Rectal smooth muscle tissue (tissue), 1 donor: Measurements from ENCODE around the gene SPACA4.

Experiments used
- H3K27ac ChIP-seq: one replicate; pipeline ENCODE4 v1.7.0; 2013; ENCODE audit warnings: low read depth, low read length, inconsistent platforms
- H3K27me3 ChIP-seq: one replicate; pipeline ENCODE4 v1.7.0; 2013; ENCODE audit warnings: low read length; ENCODE audit not compliant: control insufficient read depth, insufficient read depth
- H3K36me3 ChIP-seq: one replicate; pipeline ENCODE4 v1.7.0; 2013; ENCODE audit warnings: low read length; ENCODE audit not compliant: control insufficient read depth, insufficient read depth
- H3K4me1 ChIP-seq: one replicate; pipeline ENCODE4 v1.7.0; 2013; ENCODE audit warnings: low read length; ENCODE audit not compliant: control insufficient read depth, insufficient read depth
- H3K4me3 ChIP-seq: one replicate; pipeline ENCODE4 v1.7.0; 2013; ENCODE audit warnings: low read length
- H3K9ac ChIP-seq: one replicate; pipeline ENCODE4 v1.7.0; 2013; ENCODE audit warnings: low read length

The SPACA4 gene

DNA sequence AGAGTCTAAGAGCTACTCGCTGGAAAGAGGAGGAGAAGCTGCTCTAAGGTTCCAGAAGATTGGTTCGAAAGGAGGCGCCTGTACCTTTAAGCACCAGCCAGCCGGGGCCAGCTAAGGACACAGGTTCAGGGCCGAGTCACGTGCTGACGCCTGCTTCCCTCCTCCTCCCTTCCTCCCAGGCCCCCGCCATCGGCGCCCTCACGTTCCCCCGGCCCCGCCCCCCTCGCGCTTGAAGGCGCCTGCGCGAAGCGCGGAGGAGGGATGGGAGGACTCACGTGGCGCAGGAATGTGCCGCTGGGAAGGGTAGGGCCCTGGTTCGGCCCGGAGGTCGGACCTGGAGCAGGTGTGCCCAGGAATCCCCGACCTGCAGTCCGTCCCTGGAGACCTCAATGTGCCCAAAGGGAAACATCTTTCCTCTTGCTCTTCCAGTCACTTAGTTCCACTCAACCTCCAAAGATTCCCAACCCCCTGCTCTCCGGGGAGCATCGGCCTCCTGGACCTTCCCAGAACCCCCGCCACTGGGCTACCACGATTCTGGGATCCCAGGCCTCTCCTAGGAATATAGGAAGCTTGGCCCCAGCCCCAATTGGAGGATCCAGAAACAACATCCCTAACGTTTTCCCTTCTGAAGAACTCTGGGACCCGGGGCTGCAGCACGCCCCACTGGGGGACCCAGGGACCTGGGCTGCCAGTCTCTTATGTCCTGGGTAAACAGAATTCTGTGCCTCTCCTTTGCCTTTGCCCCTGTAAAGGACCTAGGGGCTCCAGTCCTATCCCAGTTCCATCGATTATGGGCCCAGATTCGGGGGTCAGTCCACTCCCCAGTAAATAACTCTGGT lies 28.1 kb downstream of the SPACA4 start:
- H3K9ac ChIP-seq, result peak overlapping the region; percentile 13
- peak overlapping the region; percentile 63 for H3K4me3 ChIP-seq
- H3K4me1 ChIP-seq, result peaks cover 44% of the 10 kb centered on the region

DNA sequence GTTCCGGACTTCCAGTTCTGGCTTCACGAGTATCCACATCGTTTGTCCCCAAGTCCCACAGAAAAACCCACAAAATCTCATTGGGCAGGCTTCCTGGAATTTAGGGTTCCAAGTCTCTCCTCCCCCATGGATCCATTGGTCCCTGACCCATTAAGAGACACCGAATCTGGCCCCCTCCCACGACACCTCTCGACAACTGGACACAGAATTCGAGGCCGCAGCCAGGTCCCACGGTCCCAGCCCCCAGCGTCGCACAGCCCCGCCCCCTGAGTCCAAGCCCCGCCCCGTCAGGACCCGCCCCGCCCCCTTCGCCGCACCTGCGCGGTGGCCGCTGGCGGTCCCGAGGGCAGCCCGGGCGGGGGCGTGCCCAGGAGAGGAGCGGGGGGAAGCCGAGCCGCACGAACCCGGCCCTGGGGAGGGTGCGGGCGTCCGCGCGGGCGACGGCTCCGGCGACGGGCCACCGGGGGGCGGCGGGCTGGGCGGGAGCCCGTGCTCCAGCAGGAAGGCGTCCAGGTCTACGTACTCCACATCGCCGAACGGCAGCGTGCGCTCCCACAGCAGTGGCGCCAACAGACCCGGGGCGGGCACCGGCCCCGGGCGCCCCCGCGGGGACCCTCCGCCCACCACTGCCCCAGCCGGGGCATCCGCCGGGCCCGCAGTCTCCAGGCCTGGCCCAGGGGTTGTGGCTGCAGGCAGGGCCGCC lies 28.9 kb downstream of the SPACA4 start:
- H3K9ac ChIP-seq, result peak overlapping the region; percentile 75
- H3K27me3 ChIP-seq, result no peaks in the 10 kb centered on the region
- H3K27ac ChIP-seq, result peak overlapping the region; percentile 98
- peaks cover 38% of the 10 kb centered on the region for H3K4me1 ChIP-seq
- H3K36me3 ChIP-seq, result peaks cover 14% of the 10 kb centered on the region
- peak overlapping the region; percentile 97 for H3K4me3 ChIP-seq

More for the DNA sequence above, 28.1 kb downstream of the SPACA4 start:
- Histone ChIP-seq H3K27me3 (no peaks in the 10 kb centered on the region), H3K27ac (peak overlapping the region; percentile 92), H3K36me3 (peaks cover 16% of the 10 kb centered on the region)

DNA sequence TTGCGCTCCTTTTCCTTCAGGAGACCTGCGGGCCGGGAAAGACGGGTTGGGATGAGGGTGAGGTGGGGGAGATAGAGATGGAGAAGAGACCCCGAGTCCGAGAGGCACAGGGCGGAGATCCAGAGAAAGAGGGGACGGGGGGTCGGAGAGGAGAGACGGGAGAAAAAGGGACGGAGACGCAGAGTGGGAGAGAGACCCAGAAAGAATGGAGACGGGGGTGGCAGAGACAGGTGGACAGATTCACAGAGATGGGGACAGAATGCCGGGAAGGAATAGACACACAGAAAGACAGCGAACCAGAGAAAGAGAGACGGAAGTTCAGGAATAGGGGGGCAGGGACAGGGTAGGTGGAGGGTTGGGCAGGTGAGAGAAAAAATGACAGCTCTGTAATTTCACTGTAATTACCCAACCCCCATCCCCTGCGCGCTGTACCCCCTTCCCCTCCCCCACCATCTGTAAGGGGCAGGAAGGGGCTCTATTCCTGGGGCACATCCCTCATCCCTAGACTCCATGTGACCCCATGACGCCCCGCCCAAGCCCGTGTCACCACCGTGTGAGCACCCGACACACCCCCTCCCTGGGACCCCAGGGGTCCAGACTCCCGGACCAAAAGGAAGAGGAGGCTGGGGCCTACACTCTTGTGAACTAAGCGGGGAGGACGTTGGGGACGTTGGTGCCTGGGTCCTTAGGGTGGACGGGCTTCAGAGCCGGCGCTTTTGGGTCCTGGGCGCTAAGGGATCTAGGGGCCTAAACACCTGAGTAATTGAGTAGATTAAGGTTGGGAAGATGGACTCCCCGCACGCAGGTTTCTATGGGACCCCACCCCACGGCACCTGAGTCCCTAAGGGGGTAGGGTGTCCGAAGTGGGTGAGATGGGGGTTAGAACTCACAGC lies 29.7 kb downstream of the SPACA4 start:
- Histone ChIP-seq H3K27ac (peak overlapping the region; percentile 98), H3K4me3 (peak overlapping the region; percentile 97), H3K4me1 (peaks cover 32% of the 10 kb centered on the region)

DNA sequence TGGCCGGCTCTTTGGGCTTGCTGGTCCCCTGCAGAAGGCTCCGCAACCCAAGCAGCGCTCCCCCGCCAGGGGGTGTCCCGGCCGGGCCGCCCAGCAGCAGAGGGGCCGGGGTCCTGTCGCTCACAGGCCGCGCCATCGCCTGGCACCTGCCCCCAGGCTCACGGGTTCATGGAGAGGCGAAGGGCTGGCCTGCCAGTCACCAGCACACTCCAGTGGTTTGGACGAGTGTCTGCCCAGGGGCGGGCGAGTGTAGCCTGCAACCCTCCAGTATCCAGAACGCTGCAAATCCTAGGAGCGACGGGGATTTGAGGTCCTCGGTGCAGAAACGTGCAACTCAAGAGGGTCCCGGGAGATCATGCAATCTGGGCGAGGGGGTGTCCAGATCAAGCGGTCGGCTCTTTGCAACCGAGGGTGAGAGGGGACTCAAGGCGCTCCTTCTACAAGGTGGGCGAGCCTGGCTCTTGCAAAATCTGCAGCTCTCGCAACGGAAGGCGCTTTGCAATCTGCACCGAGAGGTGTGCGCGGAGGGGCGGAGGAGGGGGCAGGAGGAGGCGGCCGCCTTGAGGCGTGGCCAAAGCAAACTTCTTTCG lies 30.4 kb downstream of the SPACA4 start, which contains the start of gene DBP:
Gene DBP, minus strand, starts transcription at position 521 of the 590 bp plus-strand sequence. Its CDS starts 385 bp downstream, at position 136.
- H3K9ac ChIP-seq, result peak within 1 kb of the TSS; percentile 71
- peaks cover 9% of the 10 kb centered on the region for H3K36me3 ChIP-seq
- H3K4me1 ChIP-seq, result peaks cover 31% of the 10 kb centered on the region
- no peaks in the 10 kb centered on the region for H3K27me3 ChIP-seq
- H3K27ac ChIP-seq, result peak within 1 kb of the TSS; percentile 98
- peak within 1 kb of the TSS; percentile 97 for H3K4me3 ChIP-seq

More for the DNA sequence above, 29.7 kb downstream of the SPACA4 start:
- no peaks in the 10 kb centered on the region for H3K27me3 ChIP-seq
- peak overlapping the region; percentile 75 for H3K9ac ChIP-seq
- H3K36me3 ChIP-seq, result peaks cover 12% of the 10 kb centered on the region

DNA sequence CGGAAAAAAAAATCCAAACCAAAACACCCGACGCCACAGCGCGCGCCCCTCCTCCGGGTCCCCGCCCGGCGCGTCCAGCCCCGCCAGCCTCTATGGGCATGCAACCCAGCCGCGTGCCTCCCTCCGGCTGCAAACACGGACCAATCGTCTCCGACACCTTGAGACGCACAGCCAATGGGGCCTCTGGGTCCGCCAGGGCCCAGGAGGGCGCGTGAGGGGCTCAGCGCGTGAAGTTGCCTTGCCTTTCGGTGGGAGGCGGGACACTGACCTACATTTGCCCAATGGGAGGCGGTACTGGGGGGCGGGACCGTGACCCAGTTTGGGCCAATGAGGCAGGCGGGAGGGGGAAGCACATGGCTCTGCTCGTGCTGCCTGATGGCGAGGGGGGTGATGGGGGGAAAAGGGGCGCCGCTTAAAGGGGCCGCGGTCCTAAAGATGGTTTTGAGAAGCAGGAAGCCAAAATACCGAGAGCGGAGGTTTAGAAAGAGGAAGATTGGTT lies 31.0 kb downstream of the SPACA4 start:
- Histone ChIP-seq H3K27me3 (no peaks in the 10 kb centered on the region), H3K27ac (peak overlapping the region; percentile 98), H3K36me3 (peaks cover 8% of the 10 kb centered on the region), H3K4me3 (peak overlapping the region; percentile 97), H3K9ac (peak overlapping the region; percentile 38), H3K4me1 (peaks cover 30% of the 10 kb centered on the region)

DNA sequence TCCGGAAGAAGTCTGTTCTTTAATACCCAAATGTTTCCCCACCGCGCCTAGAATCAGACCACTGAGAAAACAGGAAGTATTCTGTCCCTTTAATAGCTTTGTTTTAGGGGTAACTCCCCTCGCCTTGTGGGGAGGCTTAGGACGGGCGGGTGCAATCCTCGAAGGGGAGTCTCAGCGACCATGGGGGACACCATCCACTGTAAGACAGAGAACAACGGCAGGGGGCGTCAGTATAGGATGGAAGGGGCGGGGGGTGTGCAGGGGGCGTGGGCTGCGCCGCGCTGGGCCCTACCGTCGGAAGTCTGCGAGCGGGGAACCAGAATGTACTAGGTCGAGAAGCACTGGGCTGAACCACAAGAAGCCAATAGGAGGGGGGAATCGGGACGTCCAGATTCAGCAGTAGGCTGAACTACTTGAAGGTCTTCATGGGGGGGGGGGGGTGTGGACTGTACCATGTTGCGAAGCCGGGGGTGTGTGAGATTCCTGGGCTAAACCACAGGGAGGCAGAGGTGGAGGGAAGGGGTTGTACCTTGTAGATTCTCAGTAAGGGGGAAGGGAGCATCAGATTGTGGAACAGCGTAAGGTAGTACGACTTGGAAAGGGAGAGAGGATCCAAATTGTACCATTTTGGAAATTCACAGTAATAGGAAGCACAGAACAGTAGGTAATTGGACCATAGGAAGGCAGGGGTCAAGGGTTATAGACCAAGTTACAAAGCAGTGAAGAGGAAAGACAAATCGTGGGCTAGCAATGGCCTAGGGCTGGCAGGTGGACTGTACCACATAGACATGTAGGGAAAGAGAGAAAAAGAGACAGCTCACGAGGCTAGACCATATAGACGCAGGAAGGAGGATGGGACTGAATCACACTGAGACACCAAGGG lies 31.6 kb downstream of the SPACA4 start:
- Histone ChIP-seq H3K27ac (peak overlapping the region; percentile 98), H3K36me3 (peaks cover 2% of the 10 kb centered on the region)

DNA sequence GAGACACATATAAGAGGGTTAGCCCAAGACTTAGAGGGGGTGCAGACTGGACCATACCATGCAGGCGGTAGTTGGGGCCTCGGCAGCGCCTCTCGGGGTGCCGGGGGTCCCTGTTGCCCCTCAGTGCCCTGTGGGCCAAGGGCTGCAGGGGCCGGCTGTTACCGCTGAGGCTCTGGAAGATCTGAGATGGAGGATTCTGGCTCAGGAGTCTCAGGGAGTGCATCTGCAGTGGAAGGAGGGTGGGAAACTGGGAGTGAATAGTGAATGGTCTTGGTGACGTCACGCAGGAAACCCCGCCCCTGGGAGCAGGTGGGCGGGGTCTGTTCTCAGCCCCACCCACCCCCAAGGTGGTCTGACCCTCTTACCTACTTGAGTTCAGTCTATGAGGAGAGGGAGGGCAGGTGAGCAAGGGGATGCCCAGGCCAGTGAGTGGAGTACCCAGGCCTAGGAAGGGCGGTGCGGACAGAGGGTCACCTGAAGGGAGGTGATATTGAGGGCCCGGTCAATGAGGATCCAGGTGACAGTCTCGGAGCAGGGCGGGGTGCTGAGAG lies 32.4 kb downstream of the SPACA4 start:
- H3K36me3 ChIP-seq, result no peaks in the 10 kb centered on the region
- H3K4me3 ChIP-seq, result peak overlapping the region; percentile 56
- no peaks in the 10 kb centered on the region for H3K27me3 ChIP-seq
- peaks cover 16% of the 10 kb centered on the region for H3K4me1 ChIP-seq
- peak overlapping the region; percentile 14 for H3K9ac ChIP-seq
- peak overlapping the region; percentile 98 for H3K27ac ChIP-seq

More for the DNA sequence above, 31.6 kb downstream of the SPACA4 start:
- peak overlapping the region; percentile 38 for H3K9ac ChIP-seq
- H3K4me1 ChIP-seq, result peaks cover 23% of the 10 kb centered on the region
- H3K27me3 ChIP-seq, result no peaks in the 10 kb centered on the region
- H3K4me3 ChIP-seq, result peak overlapping the region; percentile 71

DNA sequence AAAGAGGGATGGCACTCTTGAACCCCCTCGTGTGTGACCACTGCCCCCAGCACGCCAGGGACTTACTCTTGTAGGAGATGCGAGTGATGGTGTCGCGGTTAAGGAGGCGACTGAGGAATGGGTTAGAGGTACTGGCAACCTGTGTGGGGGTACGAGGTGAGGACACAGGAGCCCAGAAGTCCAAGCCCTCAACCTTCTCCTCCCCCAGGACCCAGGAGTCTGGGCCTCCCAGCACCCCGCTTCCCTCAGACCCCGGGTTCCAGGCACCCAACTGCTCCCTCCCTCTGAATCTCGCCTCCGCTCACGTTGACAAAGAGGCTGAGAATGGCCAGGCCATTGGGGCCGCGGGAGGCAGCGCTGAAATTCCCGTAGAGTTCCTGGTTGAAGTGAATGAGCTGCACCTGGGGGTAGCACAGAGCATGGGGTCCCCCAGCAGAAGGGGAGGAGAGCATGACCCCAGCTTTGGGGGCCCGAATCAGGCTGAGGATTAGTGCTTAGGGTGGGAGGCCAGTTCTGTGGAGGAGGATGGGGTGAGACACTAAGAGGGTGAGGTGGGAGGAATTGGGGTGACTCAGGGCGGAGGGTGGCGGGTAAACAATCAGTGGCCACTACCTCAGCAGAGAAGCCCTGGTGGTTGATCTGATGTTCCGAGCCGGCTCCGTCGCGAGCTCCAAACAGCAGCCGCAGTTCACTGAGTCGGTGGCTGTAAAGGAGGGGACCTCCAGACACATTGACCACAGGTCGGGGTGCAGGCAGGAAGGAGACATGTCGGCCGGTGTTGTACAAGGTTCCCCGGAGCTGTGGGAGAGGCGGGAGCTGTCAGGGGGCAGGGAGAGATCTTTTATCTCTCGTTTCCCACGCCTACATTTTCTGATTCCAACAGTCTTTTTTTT lies 33.2 kb downstream of the SPACA4 start:
- Histone ChIP-seq H3K4me3 (no peak overlapping the region), H3K27ac (no peak overlapping the region), H3K36me3 (no peaks in the 10 kb centered on the region), H3K4me1 (peaks cover 15% of the 10 kb centered on the region), H3K9ac (no peak overlapping the region), H3K27me3 (no peaks in the 10 kb centered on the region)

DNA sequence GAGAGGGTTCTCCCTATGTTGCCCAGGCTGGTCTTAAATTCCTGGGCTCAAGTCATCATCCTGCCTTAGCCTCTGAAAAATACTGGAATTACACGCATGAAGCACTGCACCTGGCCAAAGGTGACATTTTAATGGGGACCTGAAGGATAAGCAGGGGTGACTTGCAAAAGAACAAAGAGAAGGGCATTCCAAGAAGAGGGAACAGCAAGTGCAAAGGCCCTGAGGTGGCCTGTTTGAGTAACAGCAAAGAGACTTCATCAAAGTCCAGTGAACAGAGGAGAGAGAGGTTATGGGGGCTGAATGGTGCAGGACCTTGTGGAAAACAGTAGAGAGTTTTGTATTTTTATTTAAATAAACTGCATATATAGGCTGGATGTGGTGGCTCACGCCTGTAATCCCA lies 35.3 kb downstream of the SPACA4 start:
- Histone ChIP-seq H3K27me3 (no peaks in the 10 kb centered on the region), H3K27ac (no peak overlapping the region), H3K4me1 (peaks cover 15% of the 10 kb centered on the region), H3K36me3 (no peaks in the 10 kb centered on the region), H3K9ac (no peak overlapping the region), H3K4me3 (no peak overlapping the region)

DNA sequence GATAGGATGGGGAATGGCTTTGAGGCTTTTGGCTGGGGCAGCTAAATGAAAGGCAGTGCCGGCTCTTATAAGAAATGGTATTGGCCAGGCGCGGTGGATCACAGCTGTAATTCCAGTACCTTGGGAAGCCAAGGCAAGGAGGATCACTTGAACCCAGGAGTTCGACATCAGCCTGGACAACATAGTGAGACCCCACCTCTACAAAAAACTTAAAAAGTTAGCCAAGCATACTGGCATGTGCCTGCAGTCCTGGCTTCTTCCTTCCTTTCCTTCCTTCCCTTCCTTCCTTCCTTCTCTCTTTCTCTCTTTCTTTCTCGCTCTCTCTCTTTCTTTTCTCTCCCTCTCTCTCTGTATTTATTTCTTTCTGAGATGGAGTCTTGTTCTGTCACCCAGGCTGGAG lies 36.3 kb downstream of the SPACA4 start:
- H3K9ac ChIP-seq, result no peak overlapping the region
- H3K4me3 ChIP-seq, result no peak overlapping the region
- no peaks in the 10 kb centered on the region for H3K27me3 ChIP-seq
- H3K4me1 ChIP-seq, result peaks cover 15% of the 10 kb centered on the region
- H3K27ac ChIP-seq, result no peak overlapping the region
- no peaks in the 10 kb centered on the region for H3K36me3 ChIP-seq
